HG03354 (cell line): ENCODE results near the gene NMNAT2.
"Not testable (repeated sequence)": the region's sequence is repeated elsewhere in the genome, so short reads cannot be mapped to it uniquely, and the experiment has no call there.

Source experiments
- ATAC-seq: cut with Tn5 transposase; IDR thresholded peaks from one replicate; pipeline ENCODE4 v1.9.1; 2021; ENCODE audit warnings: mild to moderate bottlenecking; ENCODE audit not compliant: unreplicated experiment, poor library complexity, severe bottlenecking

Gene NMNAT2

GRCh38 chr1:183417772-183418491, at the start of gene NMNAT2:
NMNAT2 (minus strand) TSS chr1:183418380; CDS start chr1:183418267, 113 bp downstream.
- no peak for ATAC-seq

- no peak for ATAC-seq
Measured at GRCh38 chr1:183467687-183468086, 49.5 kb upstream of the NMNAT2 start.

- no peak for ATAC-seq
Measured at GRCh38 chr1:183466781-183467180, 48.6 kb upstream of the NMNAT2 start.

- ATAC-seq = no peak
Measured at GRCh38 chr1:183463566-183463965, 45.4 kb upstream of the NMNAT2 start.

- ATAC-seq = no peak
Measured at GRCh38 chr1:183461350-183461749, 43.2 kb upstream of the NMNAT2 start.

GRCh38 chr1:183460596-183460995, 42.4 kb upstream of the NMNAT2 start:
- ATAC-seq = no peak

GRCh38 chr1:183457449-183457848, 39.3 kb upstream of the NMNAT2 start:
- ATAC-seq = no peak

GRCh38 chr1:183456826-183457225, 38.6 kb upstream of the NMNAT2 start:
- no peak for ATAC-seq

GRCh38 chr1:183454377-183454776, 36.2 kb upstream of the NMNAT2 start:
- ATAC-seq = no peak

GRCh38 chr1:183450093-183450492, 31.9 kb upstream of the NMNAT2 start:
- no peak for ATAC-seq

- ATAC-seq = no peak
Measured at GRCh38 chr1:183449223-183449770, 31.1 kb upstream of the NMNAT2 start.

GRCh38 chr1:183444243-183444642, 26.1 kb upstream of the NMNAT2 start:
- no peak for ATAC-seq

GRCh38 chr1:183443466-183443865, 25.3 kb upstream of the NMNAT2 start:
- no peak for ATAC-seq

- no peak for ATAC-seq
Measured at GRCh38 chr1:183443011-183443410, 24.8 kb upstream of the NMNAT2 start.

GRCh38 chr1:183438060-183438459, 19.9 kb upstream of the NMNAT2 start:
- ATAC-seq = no peak

GRCh38 chr1:183435497-183435896, 17.3 kb upstream of the NMNAT2 start:
- no peak for ATAC-seq

- no peak for ATAC-seq
Measured at GRCh38 chr1:183433703-183434102, 15.5 kb upstream of the NMNAT2 start.

GRCh38 chr1:183432548-183432875, 14.3 kb upstream of the NMNAT2 start:
- no peak for ATAC-seq

GRCh38 chr1:183431840-183432547, 13.8 kb upstream of the NMNAT2 start:
- ATAC-seq = no peak

- ATAC-seq = not testable (repeated sequence)
Measured at GRCh38 chr1:183427591-183427990, 9.4 kb upstream of the NMNAT2 start.

- no peak for ATAC-seq
Measured at GRCh38 chr1:183424691-183425090, 6.5 kb upstream of the NMNAT2 start.
